ENCODE data around the gene BICC1.

The BICC1 gene

GRCh38 chr10:58821752-58822056 is 309.0 kb downstream of the BICC1 start:
- TF ChIP-seq, protein P1, sequence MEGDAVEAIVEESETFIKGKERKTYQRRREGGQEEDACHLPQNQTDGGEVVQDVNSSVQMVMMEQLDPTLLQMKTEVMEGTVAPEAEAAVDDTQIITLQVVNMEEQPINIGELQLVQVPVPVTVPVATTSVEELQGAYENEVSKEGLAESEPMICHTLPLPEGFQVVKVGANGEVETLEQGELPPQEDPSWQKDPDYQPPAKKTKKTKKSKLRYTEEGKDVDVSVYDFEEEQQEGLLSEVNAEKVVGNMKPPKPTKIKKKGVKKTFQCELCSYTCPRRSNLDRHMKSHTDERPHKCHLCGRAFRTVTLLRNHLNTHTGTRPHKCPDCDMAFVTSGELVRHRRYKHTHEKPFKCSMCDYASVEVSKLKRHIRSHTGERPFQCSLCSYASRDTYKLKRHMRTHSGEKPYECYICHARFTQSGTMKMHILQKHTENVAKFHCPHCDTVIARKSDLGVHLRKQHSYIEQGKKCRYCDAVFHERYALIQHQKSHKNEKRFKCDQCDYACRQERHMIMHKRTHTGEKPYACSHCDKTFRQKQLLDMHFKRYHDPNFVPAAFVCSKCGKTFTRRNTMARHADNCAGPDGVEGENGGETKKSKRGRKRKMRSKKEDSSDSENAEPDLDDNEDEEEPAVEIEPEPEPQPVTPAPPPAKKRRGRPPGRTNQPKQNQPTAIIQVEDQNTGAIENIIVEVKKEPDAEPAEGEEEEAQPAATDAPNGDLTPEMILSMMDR (IDR thresholded peaks at IDR 0.05; ENCODE audit: insufficient read depth, low read depth, low read length, missing control alignments) = no peak
- no peak for DNase-seq (ENCODE audit: low read depth)
- no peak overlapping the region for H3K4me3 ChIP-seq (ENCODE audit: low read depth, low read length)

DNA sequence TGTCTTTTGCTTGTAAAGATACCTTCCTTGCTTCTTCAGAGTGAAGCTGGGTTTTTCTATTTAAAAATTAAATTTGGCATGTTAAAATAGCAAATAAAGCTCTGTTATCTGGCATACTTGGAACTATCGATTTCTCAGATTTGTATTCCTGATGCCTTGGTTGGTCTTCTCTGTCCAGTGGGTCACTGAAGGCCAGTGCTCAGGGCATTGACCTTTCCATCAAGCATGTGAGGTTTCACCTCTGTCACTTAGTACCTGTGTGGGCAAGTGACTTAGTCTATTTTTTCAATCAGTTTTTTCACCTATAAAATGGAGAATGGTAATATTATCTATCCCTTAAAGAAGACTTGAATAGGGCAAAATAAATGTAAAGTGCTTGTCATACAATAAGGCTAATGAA is 311.3 kb downstream of the BICC1 start:
- no peak overlapping the region for H3K4me3 ChIP-seq (ENCODE audit: low read depth, low read length)
- TF ChIP-seq, protein P1 (IDR thresholded peaks at IDR 0.05; ENCODE audit: insufficient read depth, low read depth, low read length, missing control alignments) = no peak
- DNase-seq (ENCODE audit: low read depth) = no peak

DNA sequence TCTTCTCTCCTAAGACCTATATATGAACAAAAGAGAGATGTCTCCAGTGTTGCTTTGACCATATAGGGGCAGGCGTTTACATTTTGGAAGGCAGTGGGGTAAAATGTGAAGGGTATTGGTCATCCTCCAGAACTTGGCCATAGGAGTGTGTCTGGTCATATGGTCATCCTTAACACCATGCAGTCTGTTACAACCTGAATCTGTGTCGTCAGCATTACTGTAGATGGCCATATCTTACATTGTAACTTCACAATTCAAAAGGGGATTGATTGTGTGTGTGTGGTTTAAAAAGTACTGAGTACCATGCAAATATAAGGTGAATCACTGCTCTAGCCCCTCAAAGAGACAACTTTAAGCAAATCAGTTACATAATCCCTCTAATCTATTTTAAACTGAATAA is 311.7 kb downstream of the BICC1 start:
- H3K4me3 ChIP-seq (ENCODE audit: low read depth, low read length) = no peak overlapping the region
- DNase-seq (ENCODE audit: low read depth) = no peak
- TF ChIP-seq, protein P1 (IDR thresholded peaks at IDR 0.05; ENCODE audit: insufficient read depth, low read depth, low read length, missing control alignments) = no peak

GRCh38 chr10:58826694-58827093 is 314.0 kb downstream of the BICC1 start:
- DNase-seq (ENCODE audit: low read depth) = no peak
- TF ChIP-seq, protein P1 (IDR thresholded peaks at IDR 0.05; ENCODE audit: insufficient read depth, low read depth, low read length, missing control alignments) = no peak
- H3K4me3 ChIP-seq (ENCODE audit: low read depth, low read length) = no peak overlapping the region

GRCh38 chr10:58827381-58827780 is 314.7 kb downstream of the BICC1 start:
- H3K4me3 ChIP-seq (ENCODE audit: low read depth, low read length) = no peak overlapping the region
- TF ChIP-seq, protein P1 (IDR thresholded peaks at IDR 0.05; ENCODE audit: insufficient read depth, low read depth, low read length, missing control alignments) = no peak
- no peak for DNase-seq (ENCODE audit: low read depth)

DNA sequence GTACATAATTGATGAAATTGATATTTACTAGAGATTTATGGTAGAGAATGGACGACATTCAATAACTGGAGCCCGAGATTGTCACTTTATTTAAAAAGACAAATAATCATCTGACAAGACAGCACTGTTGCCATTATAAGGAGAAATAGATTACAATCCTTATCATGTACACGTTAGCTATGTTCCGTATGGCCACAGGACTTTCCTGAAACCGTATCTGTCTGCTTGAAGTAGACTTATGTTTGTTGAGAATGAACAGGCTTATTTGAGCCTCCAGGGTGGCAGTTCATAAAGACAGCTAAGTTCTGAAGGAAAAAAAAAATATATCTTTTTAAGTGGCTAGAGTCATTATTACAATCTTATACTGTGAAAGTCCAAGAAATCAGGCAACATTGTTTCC is 317.2 kb downstream of the BICC1 start:
- H3K4me3 ChIP-seq (ENCODE audit: low read depth, low read length) = no peak overlapping the region
- no peak for DNase-seq (ENCODE audit: low read depth)
- TF ChIP-seq, protein P1 (IDR thresholded peaks at IDR 0.05; ENCODE audit: insufficient read depth, low read depth, low read length, missing control alignments) = no peak

- TF ChIP-seq, protein P1 (IDR thresholded peaks at IDR 0.05; ENCODE audit: insufficient read depth, low read depth, low read length, missing control alignments) = no peak
- H3K4me3 ChIP-seq (ENCODE audit: low read depth, low read length) = no peak overlapping the region
- DNase-seq (ENCODE audit: low read depth) = no peak
These were observed 318.0 kb downstream of the BICC1 start for GRCh38 chr10:58830697-58831096.
